ENCODE results near the gene MYADML2. TPM values are rescaled to one million over a fixed set of nuclear protein-coding genes. Genes with fewer than 3 reads are reported as not detected.

Gene MYADML2
- total RNA-seq, 1 donor from 2014 or later: not detected

DNA sequence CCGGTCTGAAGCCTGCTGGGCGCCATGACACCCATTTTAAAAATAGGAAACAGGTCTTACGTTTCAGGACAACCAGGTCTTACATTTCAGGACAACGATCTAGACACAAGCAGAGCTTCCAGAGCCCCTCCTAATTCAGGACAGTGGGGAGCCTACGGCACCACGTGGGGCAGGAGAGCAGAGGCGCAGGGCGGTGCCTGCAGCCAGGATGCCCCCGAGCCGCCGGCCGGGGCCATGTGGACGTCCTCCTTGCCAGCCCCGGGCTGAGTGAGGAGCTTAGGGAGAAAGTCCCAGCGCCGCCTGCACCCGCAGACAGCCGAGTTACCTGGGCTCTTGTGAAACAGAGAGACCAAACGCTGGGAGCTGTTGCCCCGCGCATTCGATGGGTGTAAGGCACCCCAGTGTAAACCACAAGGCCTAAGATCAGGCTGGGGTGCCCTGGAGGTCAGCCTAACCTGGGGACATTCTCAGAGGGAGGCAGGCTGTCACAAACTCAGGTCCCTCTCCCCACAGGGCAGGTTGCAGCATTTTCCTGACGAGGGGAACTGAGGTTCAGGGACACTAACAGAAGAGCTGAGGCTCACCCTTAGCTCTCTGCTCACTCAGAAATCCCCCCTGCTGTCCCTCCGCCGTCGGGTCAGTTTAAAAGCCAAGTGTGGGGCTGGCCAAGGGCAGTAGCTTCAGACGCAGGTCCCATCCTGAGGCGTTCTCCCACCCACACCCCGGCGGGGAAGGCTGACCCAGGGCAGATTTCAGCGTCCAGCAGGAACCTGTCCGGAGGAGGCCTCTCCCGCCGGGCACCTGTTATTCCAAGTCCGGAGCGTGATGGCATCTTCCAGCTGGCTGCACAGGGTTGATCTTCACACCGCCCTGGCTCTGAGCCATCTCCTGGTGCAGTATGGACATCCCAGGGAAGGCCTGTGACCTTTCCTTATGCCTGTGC, 15.7 kb upstream of the MYADML2 start:
- no peak overlapping the region for H3K4me3 ChIP-seq (ENCODE audit: low read depth, low read length)
- no peak for DNase-seq (ENCODE audit: low read depth)
- no peaks in the 10 kb centered on the region for H3K36me3 ChIP-seq (ENCODE audit: control insufficient read depth, insufficient read depth, low read length)
- TF ChIP-seq, protein P1, sequence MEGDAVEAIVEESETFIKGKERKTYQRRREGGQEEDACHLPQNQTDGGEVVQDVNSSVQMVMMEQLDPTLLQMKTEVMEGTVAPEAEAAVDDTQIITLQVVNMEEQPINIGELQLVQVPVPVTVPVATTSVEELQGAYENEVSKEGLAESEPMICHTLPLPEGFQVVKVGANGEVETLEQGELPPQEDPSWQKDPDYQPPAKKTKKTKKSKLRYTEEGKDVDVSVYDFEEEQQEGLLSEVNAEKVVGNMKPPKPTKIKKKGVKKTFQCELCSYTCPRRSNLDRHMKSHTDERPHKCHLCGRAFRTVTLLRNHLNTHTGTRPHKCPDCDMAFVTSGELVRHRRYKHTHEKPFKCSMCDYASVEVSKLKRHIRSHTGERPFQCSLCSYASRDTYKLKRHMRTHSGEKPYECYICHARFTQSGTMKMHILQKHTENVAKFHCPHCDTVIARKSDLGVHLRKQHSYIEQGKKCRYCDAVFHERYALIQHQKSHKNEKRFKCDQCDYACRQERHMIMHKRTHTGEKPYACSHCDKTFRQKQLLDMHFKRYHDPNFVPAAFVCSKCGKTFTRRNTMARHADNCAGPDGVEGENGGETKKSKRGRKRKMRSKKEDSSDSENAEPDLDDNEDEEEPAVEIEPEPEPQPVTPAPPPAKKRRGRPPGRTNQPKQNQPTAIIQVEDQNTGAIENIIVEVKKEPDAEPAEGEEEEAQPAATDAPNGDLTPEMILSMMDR (IDR thresholded peaks at IDR 0.05; ENCODE audit: insufficient read depth, low read length, severe bottlenecking): no peak
- peaks cover 42% of the 10 kb centered on the region for H3K27me3 ChIP-seq (ENCODE audit: control insufficient read depth, insufficient read depth, low read length)
- FAIRE-seq: no peak

DNA sequence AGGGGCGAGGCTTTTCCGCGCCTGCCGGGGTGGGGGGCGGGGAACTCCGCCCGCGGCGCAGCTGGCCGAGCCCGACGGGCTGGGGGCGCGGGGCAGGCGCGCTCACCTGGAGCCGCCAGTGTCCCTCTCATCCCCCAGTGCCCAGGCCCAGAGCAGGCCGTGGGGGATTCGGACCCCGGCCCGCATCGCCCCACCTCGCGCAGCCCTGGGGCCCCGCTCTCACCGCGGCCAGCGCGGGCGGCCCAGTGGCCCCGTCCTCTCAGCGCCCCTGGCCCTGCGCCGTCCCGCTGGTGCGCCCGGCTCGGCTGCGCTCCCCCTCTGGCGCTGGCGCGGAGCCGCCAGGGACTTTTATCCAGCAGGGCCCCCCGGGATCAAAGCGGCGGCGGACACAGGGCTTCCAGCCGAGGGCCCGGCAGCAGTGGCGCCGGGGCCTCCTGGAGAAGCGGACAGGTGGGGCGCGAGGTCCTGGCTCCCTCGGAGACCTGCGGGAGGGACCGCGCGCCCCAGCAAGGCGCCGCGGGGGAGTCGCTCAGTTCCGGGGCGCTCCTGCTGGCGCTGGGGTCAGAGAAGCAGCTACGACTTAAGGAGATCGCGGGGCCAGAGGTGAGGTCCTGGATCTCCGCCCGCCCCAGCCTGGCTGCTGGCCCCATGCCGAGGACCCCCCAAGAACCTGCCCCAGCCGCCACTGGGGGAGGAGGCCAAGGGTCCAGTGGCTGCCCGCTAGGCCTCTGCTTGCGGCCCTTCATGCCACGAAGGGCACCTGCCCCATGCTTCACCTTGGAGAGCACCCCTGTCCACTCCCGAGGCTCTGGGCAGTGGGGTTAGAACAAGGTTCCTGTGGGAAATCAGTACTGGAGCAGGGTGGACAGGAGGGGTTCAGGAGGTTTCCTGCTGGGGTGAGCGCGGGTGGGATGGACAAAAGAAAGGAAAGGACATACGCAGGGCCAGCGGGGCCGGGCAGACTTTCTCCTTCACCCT, 14.8 kb upstream of the MYADML2 start:
- Histone ChIP-seq H3K4me3 (ENCODE audit: low read depth, low read length) (no peak overlapping the region), H3K36me3 (ENCODE audit: control insufficient read depth, insufficient read depth, low read length) (no peaks in the 10 kb centered on the region), H3K27me3 (ENCODE audit: control insufficient read depth, insufficient read depth, low read length) (peaks cover 42% of the 10 kb centered on the region)
- DNase-seq (ENCODE audit: low read depth) (no peak), FAIRE-seq (no peak)
- TF ChIP-seq, protein P1 (IDR thresholded peaks at IDR 0.05; ENCODE audit: insufficient read depth, low read length, severe bottlenecking): no peak

DNA sequence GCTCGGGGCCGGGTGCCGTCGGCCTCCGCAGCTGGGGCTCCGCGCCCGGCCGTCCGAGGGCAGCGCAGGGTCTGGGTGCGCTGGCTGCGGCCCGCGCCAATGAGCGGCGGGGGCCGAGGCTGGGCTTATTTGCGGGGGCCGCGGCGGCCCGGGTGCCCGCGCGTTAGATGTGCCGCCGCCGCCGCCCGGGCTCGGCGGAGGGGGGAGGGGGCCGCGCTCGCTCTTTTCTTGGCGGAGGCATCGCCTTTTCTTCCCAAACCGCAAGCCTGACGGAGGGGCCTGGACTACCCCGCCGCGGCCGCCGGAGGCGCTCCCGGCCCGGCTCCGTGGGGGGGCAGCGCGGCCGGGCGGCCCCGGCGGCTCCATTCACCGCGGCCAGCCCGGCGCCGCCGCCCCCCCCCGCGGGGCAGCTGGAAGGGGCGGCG, 14.1 kb upstream of the MYADML2 start, which contains the start of gene NOTUM:
NOTUM (minus strand) TSS at position 101 of the 425 bp plus-strand sequence. CDS start 278 bp downstream, outside the sequence.
- no peak for FAIRE-seq
- Histone ChIP-seq H3K36me3 (ENCODE audit: control insufficient read depth, insufficient read depth, low read length) (no peaks in the 10 kb centered on the region), H3K27me3 (ENCODE audit: control insufficient read depth, insufficient read depth, low read length) (peaks cover 42% of the 10 kb centered on the region), H3K4me3 (ENCODE audit: low read depth, low read length) (no peak within 1 kb of the TSS)
- no peak for DNase-seq (ENCODE audit: low read depth)
- TF ChIP-seq, protein P1 (IDR thresholded peaks at IDR 0.05; ENCODE audit: insufficient read depth, low read length, severe bottlenecking): no peak

DNA sequence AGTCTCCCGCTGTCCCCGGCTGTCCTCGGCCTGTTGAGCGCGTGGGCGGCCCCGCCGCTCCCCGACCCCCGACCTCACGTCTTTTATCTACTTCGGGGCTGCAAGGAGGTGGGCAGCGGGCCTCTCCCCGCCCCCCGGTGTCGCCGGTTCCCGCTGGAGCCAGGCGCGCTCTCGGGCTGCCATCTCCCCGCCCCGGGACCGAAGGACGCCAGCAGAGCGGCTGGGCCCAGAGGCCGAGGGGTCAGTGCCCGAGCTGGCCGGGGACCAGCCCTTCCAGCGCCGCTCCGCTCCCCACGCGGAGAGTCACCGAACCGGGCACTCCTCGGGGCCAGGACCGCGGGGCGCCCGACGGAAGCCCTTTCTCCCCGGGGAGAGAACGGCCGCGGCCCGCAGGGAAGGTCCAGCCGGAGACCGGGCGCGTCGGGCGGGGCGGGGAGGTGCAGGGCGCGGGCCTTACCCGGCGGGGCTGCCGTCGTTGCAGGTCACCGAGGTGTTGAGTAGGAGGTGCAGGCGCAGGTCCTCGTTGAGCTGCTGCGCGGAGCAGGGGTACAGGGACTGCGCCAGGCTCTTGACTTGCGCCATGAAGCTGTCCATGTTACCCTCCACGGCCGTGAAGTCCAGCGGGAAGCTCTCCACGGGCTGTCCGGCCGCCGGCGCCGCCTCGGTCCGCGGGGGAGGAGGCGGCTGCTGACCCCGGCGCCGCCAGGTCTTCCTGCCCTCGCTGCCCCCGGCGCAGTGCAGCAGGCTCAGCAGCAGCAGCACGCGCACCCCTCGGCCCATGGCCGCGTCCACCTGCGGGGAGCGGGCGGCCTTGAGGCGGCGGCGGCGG, 13.3 kb upstream of the MYADML2 start:
- TF ChIP-seq, protein P1 (IDR thresholded peaks at IDR 0.05; ENCODE audit: insufficient read depth, low read length, severe bottlenecking): no peak
- Histone ChIP-seq H3K4me3 (ENCODE audit: low read depth, low read length) (no peak overlapping the region), H3K36me3 (ENCODE audit: control insufficient read depth, insufficient read depth, low read length) (no peaks in the 10 kb centered on the region), H3K27me3 (ENCODE audit: control insufficient read depth, insufficient read depth, low read length) (peaks cover 42% of the 10 kb centered on the region)
- DNase-seq (ENCODE audit: low read depth) (no peak), FAIRE-seq (no peak)
